Neural cell (in vitro differentiated cells): Measurements from ENCODE around the gene TBCA. TPM values are rescaled to one million over a fixed set of nuclear protein-coding genes. Genes with fewer than 3 reads are reported as not detected.

Experiments
- H2AFZ ChIP-seq: fragments of 200-600, 300-800 bp; sonication (generic), shearing (Covaris generic); 2 replicates; pipeline ENCODE4 v1.6.0; 2014; ENCODE audit warnings: low read depth, mild to moderate bottlenecking, antibody characterized with exemption, low read length, moderate library complexity
- H3F3A ChIP-seq: fragments of 200-600 bp; shearing (Covaris generic); 2 replicates; pipeline ENCODE4 v1.6.1; 2016; ENCODE audit warnings: mild to moderate bottlenecking, moderate library complexity, mixed read lengths, antibody characterized with exemption, low read length; ENCODE audit not compliant: insufficient read depth, poor library complexity, severe bottlenecking
- H3K27ac ChIP-seq: fragments of 200-600, 300-800 bp; sonication (generic), shearing (Covaris generic); 2 replicates; pipeline ENCODE4 v1.5.1; 2014; ENCODE audit warnings: mild to moderate bottlenecking, low read length, moderate library complexity
- H3K27me3 ChIP-seq: fragments of 300-800, 200-600 bp; sonication (generic), shearing (Covaris generic); 2 replicates; pipeline ENCODE4 v1.6.0; 2014; ENCODE audit warnings: mild to moderate bottlenecking, low read depth, low read length, moderate library complexity; ENCODE audit not compliant: insufficient read depth
- H3K36me3 ChIP-seq: fragments of 300-800, 200-600 bp; sonication (generic), shearing (Covaris generic); 2 replicates; pipeline ENCODE4 v1.5.1; 2014; ENCODE audit warnings: mild to moderate bottlenecking, antibody characterized with exemption, low read length, moderate library complexity; ENCODE audit not compliant: insufficient read depth
- H3K4me2 ChIP-seq: fragments of 300-800, 200-600 bp; sonication (generic), shearing (Covaris generic); 2 replicates; pipeline ENCODE4 v1.6.0; 2014; ENCODE audit warnings: mild to moderate bottlenecking, low read length
- H3K4me3 ChIP-seq: fragments of 300-800, 200-600 bp; sonication (generic), shearing (Covaris generic); 2 replicates; pipeline ENCODE4 v1.5.1; 2014; ENCODE audit warnings: mild to moderate bottlenecking, low read length, moderate library complexity
- H3K79me2 ChIP-seq: fragments of 200-600 bp; shearing (Covaris generic); replicated peaks from 2 replicates; pipeline ENCODE4 v1.6.0; 2014; ENCODE audit warnings: mild to moderate bottlenecking, low read length, moderate library complexity; ENCODE audit not compliant: insufficient read depth
- H3K9ac ChIP-seq: fragments of 300-800, 200-600 bp; sonication (generic), shearing (Covaris generic); 2 replicates; pipeline ENCODE4 v1.6.1; 2016; ENCODE audit warnings: mild to moderate bottlenecking, low read length, mixed read lengths
- H3K9me2 ChIP-seq: fragments of 200-600 bp; shearing (Covaris generic); 2 replicates; pipeline ENCODE4 v1.6.1; 2016; ENCODE audit warnings: mild to moderate bottlenecking, low read length, mixed read lengths; ENCODE audit not compliant: insufficient read depth
- H3K9me3 ChIP-seq: fragments of 200-600, 300-800 bp; sonication (generic), shearing (Covaris generic); 2 replicates; pipeline ENCODE4 v1.6.1; 2016; ENCODE audit warnings: mild to moderate bottlenecking, mixed run types, low read length, moderate library complexity, mixed read lengths
- H4K20me1 ChIP-seq: fragments of 200-600 bp; shearing (Covaris generic); 2 replicates; pipeline ENCODE4 v1.6.1; 2016; ENCODE audit warnings: mild to moderate bottlenecking, mixed run types; ENCODE audit not compliant: insufficient read depth
- CTCF ChIP-seq: fragments of 450-650 bp; IDR thresholded peaks from 2 replicates; pipeline ENCODE4 v1.5.1; 2014; ENCODE audit warnings: antibody characterized with exemption, mild to moderate bottlenecking, moderate library complexity; ENCODE audit not compliant: poor library complexity, severe bottlenecking
- EP300 ChIP-seq: fragments of 450-650 bp; conservative IDR thresholded peaks from 2 replicates; pipeline ENCODE4 v1.6.1; 2014; ENCODE audit warnings: antibody characterized with exemption, mild to moderate bottlenecking, moderate library complexity; ENCODE audit not compliant: poor library complexity, severe bottlenecking
- EZH2 ChIP-seq: fragments of 200-600, 300-800 bp; shearing (Covaris generic), sonication (generic); IDR thresholded peaks from 2 replicates; pipeline ENCODE4 v1.6.1; 2014; ENCODE audit warnings: antibody characterized with exemption, low read length, borderline replicate concordance, mild to moderate bottlenecking; ENCODE audit not compliant: insufficient read depth, poor library complexity, severe bottlenecking
- MXI1 ChIP-seq: fragments of 450-650 bp; conservative IDR thresholded peaks from 2 replicates; pipeline ENCODE4 v1.6.1; 2014; ENCODE audit warnings: antibody characterized with exemption, mild to moderate bottlenecking; ENCODE audit not compliant: poor library complexity, severe bottlenecking
- POLR2AphosphoS5 ChIP-seq: IDR thresholded peaks from 2 replicates; pipeline ENCODE4 v1.6.1; 2012
- RAD21 ChIP-seq: fragments of 450-650 bp; conservative IDR thresholded peaks from 2 replicates; pipeline ENCODE4 v1.6.1; 2014; ENCODE audit warnings: antibody characterized with exemption, mild to moderate bottlenecking, moderate library complexity
- REST ChIP-seq: IDR thresholded peaks from 2 replicates; pipeline ENCODE4 v1.6.1; 2012; ENCODE audit warnings: borderline replicate concordance
- SMC3 ChIP-seq: fragments of 450-650 bp; conservative IDR thresholded peaks from 2 replicates; pipeline ENCODE4 v1.6.1; 2014; ENCODE audit warnings: antibody characterized with exemption, mild to moderate bottlenecking, moderate library complexity; ENCODE audit not compliant: poor library complexity
- TAF1 ChIP-seq: IDR thresholded peaks from 2 replicates; pipeline ENCODE4 v1.6.1; 2012; ENCODE audit warnings: low read depth
- polyA plus RNA-seq: library from polyadenylated mRNA; depleted of rRNA; stranded (reverse); fragments of >200 nt; gene quantifications from 2 replicates; pipeline ENCODE4 v1.2.3, GENCODE V29; 2014

Gene TBCA
- polyA plus RNA-seq, 1 donor from 2014 or later = 481 TPM

GRCh38 chr5:77791356-77791755 is 15.2 kb upstream of the TBCA start:
- no peak for TF ChIP-seq CTCF
- no peak for TF ChIP-seq RAD21
- no peak for TF ChIP-seq SMC3
- TF ChIP-seq REST = no peak
- TF ChIP-seq POLR2AphosphoS5 = no peak
- no peak for TF ChIP-seq EP300
- TF ChIP-seq MXI1 = no peak
- no peak for TF ChIP-seq TAF1
- no peak for TF ChIP-seq EZH2
- Histone ChIP-seq H3F3A (no peaks in the 10 kb centered on the region), H3K9ac (no peak overlapping the region), H3K36me3 (no peaks in the 10 kb centered on the region), H3K9me3 (no peaks in the 10 kb centered on the region), H3K79me2 (no peaks in the 10 kb centered on the region), H3K27ac (no peak overlapping the region), H4K20me1 (no peaks in the 10 kb centered on the region), H2AFZ (no peak overlapping the region), H3K4me2 (no peak overlapping the region), H3K27me3 (no peaks in the 10 kb centered on the region), H3K9me2 (no peaks in the 10 kb centered on the region), H3K4me3 (no peak overlapping the region)

GRCh38 chr5:77785229-77785628 is 9.1 kb upstream of the TBCA start:
- H3K27me3 ChIP-seq = no peaks in the 10 kb centered on the region
- no peaks in the 10 kb centered on the region for H3F3A ChIP-seq
- TF ChIP-seq EZH2 = no peak
- TF ChIP-seq POLR2AphosphoS5 = no peak
- no peak for TF ChIP-seq CTCF
- TF ChIP-seq SMC3 = no peak
- no peak for TF ChIP-seq RAD21
- no peak for TF ChIP-seq REST
- no peak for TF ChIP-seq TAF1
- TF ChIP-seq MXI1 = no peak
- TF ChIP-seq EP300 = no peak
- H3K9me2 ChIP-seq = no peaks in the 10 kb centered on the region
- no peaks in the 10 kb centered on the region for H4K20me1 ChIP-seq
- H3K79me2 ChIP-seq = no peaks in the 10 kb centered on the region
- no peak overlapping the region for H3K4me2 ChIP-seq
- H3K4me3 ChIP-seq = no peak overlapping the region
- no peak overlapping the region for H3K27ac ChIP-seq
- no peaks in the 10 kb centered on the region for H3K9me3 ChIP-seq
- H3K36me3 ChIP-seq = no peaks in the 10 kb centered on the region
- H3K9ac ChIP-seq = no peak overlapping the region
- H2AFZ ChIP-seq = no peak overlapping the region
